Stimulated activated CD8-positive, alpha-beta memory T cell treated with anti-CD3 and anti-CD28 coated beads, Interleukin-15, amount 100 ng/mL, for 4 hours (primary cell): Measurements from ENCODE around the gene TTC13.
A peak's percentile ranks its signal among the peaks of the same experiment; 100 is the strongest.
"Not testable (repeated sequence)": the region's sequence is repeated elsewhere in the genome, so short reads cannot be mapped to it uniquely, and the experiment has no call there.

ENCODE experiments used
- DNase-seq, 2 donors: peaks; one replicate each; pipeline ENCODE4 v3.0.0-alpha.2; 2020; ENCODE audit warnings: low read depth in 2 of 2

TTC13 gene

GRCh38 chr1:230987448-230987847 lies 8.8 kb upstream of the TTC13 start:
- DNase-seq: no peak

GRCh38 chr1:230986976-230987375 lies 8.3 kb upstream of the TTC13 start:
- no peak for DNase-seq

GRCh38 chr1:230985711-230986110 lies 7.0 kb upstream of the TTC13 start:
- DNase-seq: no peak

GRCh38 chr1:230984622-230985515 lies 6.2 kb upstream of the TTC13 start:
- DNase-seq: not testable (repeated sequence)

GRCh38 chr1:230983811-230984210 lies 5.2 kb upstream of the TTC13 start:
- no peak for DNase-seq

GRCh38 chr1:230982696-230983095 lies 4.0 kb upstream of the TTC13 start:
- DNase-seq: no peak

- no peak for DNase-seq
Measured at GRCh38 chr1:230979952-230980351, 1.3 kb upstream of the TTC13 start.

GRCh38 chr1:230979389-230979716 lies 692 bp upstream of the TTC13 start:
- DNase-seq: no peak

GRCh38 chr1:230977761-230978490 lies 735 bp downstream of the TTC13 start:
- no peak for DNase-seq

GRCh38 chr1:230976825-230977747 lies 1.6 kb downstream of the TTC13 start:
- peak in 1 of 2 donors; percentile 12 for DNase-seq

- DNase-seq: no peak
Measured at GRCh38 chr1:230976360-230976759, 2.3 kb downstream of the TTC13 start.

- DNase-seq: no peak
Measured at GRCh38 chr1:230975636-230976035, 3.0 kb downstream of the TTC13 start.

GRCh38 chr1:230972855-230973271 lies 5.8 kb downstream of the TTC13 start:
- DNase-seq: peak in 1 of 2 donors; percentile 42

- no peak for DNase-seq
Measured at GRCh38 chr1:230971771-230972170, 6.9 kb downstream of the TTC13 start.

- no peak for DNase-seq
Measured at GRCh38 chr1:230970432-230970831, 8.2 kb downstream of the TTC13 start.

- no peak for DNase-seq
Measured at GRCh38 chr1:230966358-230966873, 12.2 kb downstream of the TTC13 start.

- no peak for DNase-seq
Measured at GRCh38 chr1:230965535-230965934, 13.1 kb downstream of the TTC13 start.

- DNase-seq: no peak
Measured at GRCh38 chr1:230964896-230965295, 13.8 kb downstream of the TTC13 start.

GRCh38 chr1:230958370-230958769 lies 20.3 kb downstream of the TTC13 start:
- no peak for DNase-seq

GRCh38 chr1:230957580-230957989 lies 21.1 kb downstream of the TTC13 start:
- DNase-seq: no peak

GRCh38 chr1:230950404-230950803 lies 28.3 kb downstream of the TTC13 start:
- no peak for DNase-seq

- no peak for DNase-seq
Measured at GRCh38 chr1:230948903-230949302, 29.8 kb downstream of the TTC13 start.
